KMS-11 (cell line): ENCODE data around the gene NFATC1.

Source experiments
- H2AFZ ChIP-seq: fragments of 200-600 bp; sonication (generic); 2 replicates; pipeline ENCODE4 v1.6.1; 2016; ENCODE audit warnings: antibody characterized with exemption, mixed run types, low read depth
- H3K27ac ChIP-seq: fragments of 200-600 bp; sonication (generic); 2 replicates; pipeline ENCODE4 v1.6.1; 2016; ENCODE audit warnings: mild to moderate bottlenecking, mixed run types
- H3K27me3 ChIP-seq: fragments of 200-600 bp; sonication (generic); 2 replicates; pipeline ENCODE4 v1.6.1; 2017; ENCODE audit warnings: mild to moderate bottlenecking, low read depth, mixed run types, moderate library complexity; ENCODE audit not compliant: insufficient read depth
- H3K36me3 ChIP-seq: fragments of 200-600 bp; sonication (generic); 2 replicates; pipeline ENCODE4 v1.6.1; 2017; ENCODE audit warnings: mild to moderate bottlenecking, mixed run types; ENCODE audit not compliant: insufficient read depth
- H3K4me1 ChIP-seq: fragments of 200-600 bp; sonication (generic); 2 replicates; pipeline ENCODE4 v1.6.1; 2016; ENCODE audit warnings: mild to moderate bottlenecking, low read depth, mixed run types; ENCODE audit not compliant: poor library complexity, severe bottlenecking
- H3K4me2 ChIP-seq: fragments of 200-600 bp; sonication (generic); 2 replicates; pipeline ENCODE4 v1.7.0; 2016; ENCODE audit warnings: mild to moderate bottlenecking, mixed run types
- H3K4me3 ChIP-seq: fragments of 200-600 bp; sonication (generic); IDR thresholded peaks from 2 replicates; pipeline ENCODE4 v1.6.1; 2017; ENCODE audit warnings: low read depth, low read length, mixed read lengths; ENCODE audit not compliant: insufficient read depth
- H3K79me2 ChIP-seq: fragments of 200-600 bp; sonication (generic); 2 replicates; pipeline ENCODE4 v1.6.1; 2016; ENCODE audit warnings: low read depth, mixed run types; ENCODE audit not compliant: insufficient read depth
- H3K9ac ChIP-seq: fragments of 200-600 bp; sonication (generic); 2 replicates; pipeline ENCODE4 v1.6.1; 2016; ENCODE audit warnings: mild to moderate bottlenecking, mixed run types
- H4K20me1 ChIP-seq: fragments of 200-600 bp; sonication (generic); 2 replicates; pipeline ENCODE4 v1.6.1; 2016; ENCODE audit warnings: mild to moderate bottlenecking, mixed run types; ENCODE audit not compliant: insufficient read depth
- TF ChIP-seq, protein P1 (sequence below): fragments of 200-600 bp; sonication (generic); conservative IDR thresholded peaks from 2 replicates; pipeline ENCODE4 v1.6.1; 2017; ENCODE audit warnings: low read depth, mild to moderate bottlenecking, antibody characterized with exemption, low read length, moderate library complexity, mixed read lengths

NFATC1 gene

DNA sequence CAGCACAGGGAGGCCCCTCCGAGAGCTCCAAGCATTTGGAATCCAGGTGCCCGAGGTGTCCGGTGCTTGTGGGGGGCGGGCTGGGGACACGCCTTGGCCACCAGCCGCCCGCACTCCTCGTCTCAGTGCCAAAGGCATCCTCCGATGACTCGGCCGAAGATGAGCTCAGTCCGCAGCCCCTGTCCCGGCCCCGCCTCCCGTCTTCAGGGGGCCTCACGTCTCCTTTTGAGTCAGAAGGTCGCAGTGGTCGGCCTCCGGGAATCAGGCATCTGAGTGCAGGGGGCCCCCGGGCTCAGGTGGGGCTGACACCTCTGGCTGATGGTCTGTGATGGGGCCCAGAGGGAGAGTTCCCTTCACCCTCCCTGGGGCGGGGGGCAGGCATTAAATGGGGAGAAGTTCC, 74.8 kb downstream of the NFATC1 start:
- H2AFZ ChIP-seq = no peak overlapping the region
- H3K79me2 ChIP-seq = no peaks in the 10 kb centered on the region
- no peaks in the 10 kb centered on the region for H3K4me1 ChIP-seq
- TF ChIP-seq, protein P1, sequence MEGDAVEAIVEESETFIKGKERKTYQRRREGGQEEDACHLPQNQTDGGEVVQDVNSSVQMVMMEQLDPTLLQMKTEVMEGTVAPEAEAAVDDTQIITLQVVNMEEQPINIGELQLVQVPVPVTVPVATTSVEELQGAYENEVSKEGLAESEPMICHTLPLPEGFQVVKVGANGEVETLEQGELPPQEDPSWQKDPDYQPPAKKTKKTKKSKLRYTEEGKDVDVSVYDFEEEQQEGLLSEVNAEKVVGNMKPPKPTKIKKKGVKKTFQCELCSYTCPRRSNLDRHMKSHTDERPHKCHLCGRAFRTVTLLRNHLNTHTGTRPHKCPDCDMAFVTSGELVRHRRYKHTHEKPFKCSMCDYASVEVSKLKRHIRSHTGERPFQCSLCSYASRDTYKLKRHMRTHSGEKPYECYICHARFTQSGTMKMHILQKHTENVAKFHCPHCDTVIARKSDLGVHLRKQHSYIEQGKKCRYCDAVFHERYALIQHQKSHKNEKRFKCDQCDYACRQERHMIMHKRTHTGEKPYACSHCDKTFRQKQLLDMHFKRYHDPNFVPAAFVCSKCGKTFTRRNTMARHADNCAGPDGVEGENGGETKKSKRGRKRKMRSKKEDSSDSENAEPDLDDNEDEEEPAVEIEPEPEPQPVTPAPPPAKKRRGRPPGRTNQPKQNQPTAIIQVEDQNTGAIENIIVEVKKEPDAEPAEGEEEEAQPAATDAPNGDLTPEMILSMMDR = no peak
- no peak overlapping the region for H3K9ac ChIP-seq
- H4K20me1 ChIP-seq = no peaks in the 10 kb centered on the region
- no peaks in the 10 kb centered on the region for H3K36me3 ChIP-seq
- H3K27me3 ChIP-seq = no peaks in the 10 kb centered on the region
- no peak overlapping the region for H3K4me3 ChIP-seq
- H3K27ac ChIP-seq = no peak overlapping the region
- no peak overlapping the region for H3K4me2 ChIP-seq

- H3K4me2 ChIP-seq = no peak overlapping the region
- H3K9ac ChIP-seq = no peak overlapping the region
- H3K4me3 ChIP-seq = no peak overlapping the region
- no peaks in the 10 kb centered on the region for H3K36me3 ChIP-seq
- H3K27me3 ChIP-seq = no peaks in the 10 kb centered on the region
- no peaks in the 10 kb centered on the region for H3K79me2 ChIP-seq
- no peaks in the 10 kb centered on the region for H4K20me1 ChIP-seq
- H3K4me1 ChIP-seq = no peaks in the 10 kb centered on the region
- H2AFZ ChIP-seq = no peak overlapping the region
- TF ChIP-seq, protein P1 = no peak
- H3K27ac ChIP-seq = no peak overlapping the region
Observed at GRCh38 chr18:79471046-79471445, 75.3 kb downstream of the NFATC1 start.

GRCh38 chr18:79471597-79471996, 75.9 kb downstream of the NFATC1 start:
- Histone ChIP-seq H3K27me3 (no peaks in the 10 kb centered on the region), H3K9ac (no peak overlapping the region), H2AFZ (no peak overlapping the region), H3K27ac (no peak overlapping the region), H3K4me3 (no peak overlapping the region), H3K4me2 (no peak overlapping the region), H4K20me1 (no peaks in the 10 kb centered on the region), H3K36me3 (no peaks in the 10 kb centered on the region), H3K4me1 (no peaks in the 10 kb centered on the region), H3K79me2 (no peaks in the 10 kb centered on the region)
- TF ChIP-seq, protein P1 = no peak

GRCh38 chr18:79472176-79472575, 76.4 kb downstream of the NFATC1 start:
- Histone ChIP-seq H3K4me1 (no peaks in the 10 kb centered on the region), H3K9ac (no peak overlapping the region), H2AFZ (no peak overlapping the region), H3K79me2 (no peaks in the 10 kb centered on the region), H3K27me3 (no peaks in the 10 kb centered on the region), H3K4me2 (no peak overlapping the region), H3K4me3 (no peak overlapping the region), H3K36me3 (no peaks in the 10 kb centered on the region), H4K20me1 (no peaks in the 10 kb centered on the region), H3K27ac (no peak overlapping the region)
- TF ChIP-seq, protein P1 = no peak
